Ishikawa (cell line): ENCODE results near the gene SRSF1.

Experiments used
- CEBPB ChIP-seq: IDR thresholded peaks from 2 replicates; pipeline ENCODE4 v1.6.1; 2012
- CREB1 ChIP-seq: IDR thresholded peaks from 2 replicates; pipeline ENCODE4 v1.6.1; 2012; ENCODE audit warnings: low read depth
- EGR1 ChIP-seq: IDR thresholded peaks from 2 replicates; pipeline ENCODE4 v1.6.1; 2012
- EP300 ChIP-seq: IDR thresholded peaks from 2 replicates; pipeline ENCODE4 v1.6.1; 2012; ENCODE audit warnings: borderline replicate concordance
- FOXM1 ChIP-seq: IDR thresholded peaks from 2 replicates; pipeline ENCODE4 v1.6.1; 2012; ENCODE audit warnings: low read depth, borderline replicate concordance
- MAX ChIP-seq: IDR thresholded peaks from 2 replicates; pipeline ENCODE4 v1.6.1; 2012
- NFIC ChIP-seq: IDR thresholded peaks from 2 replicates; pipeline ENCODE4 v1.6.1; 2012
- RAD21 ChIP-seq: IDR thresholded peaks from 2 replicates; pipeline ENCODE4 v1.6.1; 2012; ENCODE audit warnings: low read depth
- TAF1 ChIP-seq: IDR thresholded peaks from 2 replicates; pipeline ENCODE4 v1.6.1; 2012; ENCODE audit warnings: low read depth, mild to moderate bottlenecking
- TCF12 ChIP-seq: IDR thresholded peaks from 2 replicates; pipeline ENCODE4 v1.6.1; 2012; ENCODE audit warnings: low read depth
- TEAD4 ChIP-seq: IDR thresholded peaks from 2 replicates; pipeline ENCODE4 v1.6.1; 2012
- YY1 ChIP-seq: IDR thresholded peaks from 2 replicates; pipeline ENCODE4 v1.6.1; 2012; ENCODE audit warnings: low read depth
- ZBTB7A ChIP-seq: IDR thresholded peaks from 2 replicates; pipeline ENCODE4 v1.6.1; 2012; ENCODE audit warnings: low read depth
- TF ChIP-seq, protein P1 (sequence below): IDR thresholded peaks from 2 replicates; pipeline ENCODE4 v1.6.1; 2012; ENCODE audit warnings: low read depth, mild to moderate bottlenecking
- TF ChIP-seq, protein P2 (sequence below): IDR thresholded peaks from 2 replicates; pipeline ENCODE4 v1.6.1; 2012

Gene SRSF1

DNA sequence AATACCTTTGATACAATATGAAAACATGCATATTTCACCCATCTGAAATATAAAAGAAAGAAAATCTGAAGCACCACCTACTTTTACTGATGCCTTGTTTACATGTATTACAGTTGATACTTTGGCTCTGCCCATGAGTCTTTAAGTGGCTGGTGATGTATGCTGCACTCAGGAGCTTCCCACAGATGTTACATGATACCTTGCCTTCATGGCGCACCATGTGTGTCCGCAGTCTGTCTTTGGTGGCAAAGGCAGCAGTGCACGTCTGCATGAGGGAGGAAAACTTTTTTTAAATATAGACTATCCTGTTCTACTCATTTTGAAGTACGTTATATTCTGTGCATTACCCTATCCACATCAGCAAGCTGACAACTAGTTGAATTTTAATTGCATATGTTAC lies 26.5 kb downstream of the SRSF1 start:
- TF ChIP-seq, protein P1, sequence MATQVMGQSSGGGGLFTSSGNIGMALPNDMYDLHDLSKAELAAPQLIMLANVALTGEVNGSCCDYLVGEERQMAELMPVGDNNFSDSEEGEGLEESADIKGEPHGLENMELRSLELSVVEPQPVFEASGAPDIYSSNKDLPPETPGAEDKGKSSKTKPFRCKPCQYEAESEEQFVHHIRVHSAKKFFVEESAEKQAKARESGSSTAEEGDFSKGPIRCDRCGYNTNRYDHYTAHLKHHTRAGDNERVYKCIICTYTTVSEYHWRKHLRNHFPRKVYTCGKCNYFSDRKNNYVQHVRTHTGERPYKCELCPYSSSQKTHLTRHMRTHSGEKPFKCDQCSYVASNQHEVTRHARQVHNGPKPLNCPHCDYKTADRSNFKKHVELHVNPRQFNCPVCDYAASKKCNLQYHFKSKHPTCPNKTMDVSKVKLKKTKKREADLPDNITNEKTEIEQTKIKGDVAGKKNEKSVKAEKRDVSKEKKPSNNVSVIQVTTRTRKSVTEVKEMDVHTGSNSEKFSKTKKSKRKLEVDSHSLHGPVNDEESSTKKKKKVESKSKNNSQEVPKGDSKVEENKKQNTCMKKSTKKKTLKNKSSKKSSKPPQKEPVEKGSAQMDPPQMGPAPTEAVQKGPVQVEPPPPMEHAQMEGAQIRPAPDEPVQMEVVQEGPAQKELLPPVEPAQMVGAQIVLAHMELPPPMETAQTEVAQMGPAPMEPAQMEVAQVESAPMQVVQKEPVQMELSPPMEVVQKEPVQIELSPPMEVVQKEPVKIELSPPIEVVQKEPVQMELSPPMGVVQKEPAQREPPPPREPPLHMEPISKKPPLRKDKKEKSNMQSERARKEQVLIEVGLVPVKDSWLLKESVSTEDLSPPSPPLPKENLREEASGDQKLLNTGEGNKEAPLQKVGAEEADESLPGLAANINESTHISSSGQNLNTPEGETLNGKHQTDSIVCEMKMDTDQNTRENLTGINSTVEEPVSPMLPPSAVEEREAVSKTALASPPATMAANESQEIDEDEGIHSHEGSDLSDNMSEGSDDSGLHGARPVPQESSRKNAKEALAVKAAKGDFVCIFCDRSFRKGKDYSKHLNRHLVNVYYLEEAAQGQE = no peak
- TF ChIP-seq TAF1 (no peak), MAX (no peak)

DNA sequence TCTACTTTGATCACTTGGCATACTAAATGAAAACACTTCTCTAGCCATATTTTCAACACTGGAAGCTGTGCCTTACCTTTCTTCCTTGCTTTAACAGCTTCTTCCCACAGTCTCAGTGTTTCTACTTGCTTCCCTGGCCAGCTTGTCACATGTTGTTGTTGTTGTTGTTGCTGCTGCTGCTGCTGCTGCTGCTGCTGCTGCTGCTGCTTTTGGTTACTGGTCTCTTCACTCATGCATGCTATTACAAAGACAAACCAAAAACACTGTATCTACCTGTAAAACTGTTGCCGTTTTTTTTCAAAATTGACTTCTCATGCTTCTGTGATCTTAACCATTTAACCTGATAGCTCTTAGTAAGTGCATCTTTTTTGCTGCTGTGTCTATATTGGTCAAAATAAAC lies 28.0 kb downstream of the SRSF1 start:
- TF ChIP-seq, protein P1 = no peak
- no peak for TF ChIP-seq TEAD4
- no peak for TF ChIP-seq FOXM1
- no peak for TF ChIP-seq ZBTB7A
- no peak for TF ChIP-seq EGR1
- no peak for TF ChIP-seq CEBPB
- no peak for TF ChIP-seq EP300
- no peak for TF ChIP-seq TAF1
- no peak for TF ChIP-seq CREB1
- TF ChIP-seq NFIC = no peak
- TF ChIP-seq, protein P2, sequence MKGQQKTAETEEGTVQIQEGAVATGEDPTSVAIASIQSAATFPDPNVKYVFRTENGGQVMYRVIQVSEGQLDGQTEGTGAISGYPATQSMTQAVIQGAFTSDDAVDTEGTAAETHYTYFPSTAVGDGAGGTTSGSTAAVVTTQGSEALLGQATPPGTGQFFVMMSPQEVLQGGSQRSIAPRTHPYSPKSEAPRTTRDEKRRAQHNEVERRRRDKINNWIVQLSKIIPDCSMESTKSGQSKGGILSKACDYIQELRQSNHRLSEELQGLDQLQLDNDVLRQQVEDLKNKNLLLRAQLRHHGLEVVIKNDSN = no peak
- TF ChIP-seq RAD21 = no peak
- TF ChIP-seq YY1 = no peak
- no peak for TF ChIP-seq TCF12
- no peak for TF ChIP-seq MAX

DNA sequence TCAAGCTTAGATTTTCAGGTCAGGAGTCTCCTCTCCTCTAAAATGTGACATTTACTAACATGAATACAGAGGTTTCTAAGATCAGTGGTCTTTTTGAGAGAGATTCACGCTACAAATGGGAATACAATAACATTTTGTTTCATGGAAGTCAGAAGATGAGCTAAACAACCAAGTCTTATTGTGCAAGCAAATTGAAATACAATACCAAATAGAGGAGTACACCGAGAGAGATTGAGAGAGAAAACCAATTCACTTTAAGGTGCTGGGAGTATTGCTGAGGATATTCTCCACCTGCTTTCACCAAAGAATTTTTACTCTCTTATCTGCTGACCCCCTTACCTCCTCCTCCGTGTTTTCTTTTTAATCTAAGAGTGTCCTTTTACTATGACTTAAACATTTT lies 30.5 kb downstream of the SRSF1 start:
- no peak for TF ChIP-seq EGR1
- TF ChIP-seq FOXM1 = no peak
- TF ChIP-seq CEBPB = no peak
- TF ChIP-seq EP300 = no peak
- no peak for TF ChIP-seq RAD21
- TF ChIP-seq CREB1 = no peak

- TF ChIP-seq, protein P2 = no peak
- no peak for TF ChIP-seq CEBPB
- no peak for TF ChIP-seq EGR1
- TF ChIP-seq, protein P1 = no peak
- TF ChIP-seq TEAD4 = no peak
- no peak for TF ChIP-seq EP300
- no peak for TF ChIP-seq CREB1
- TF ChIP-seq NFIC = no peak
- TF ChIP-seq MAX = no peak
- no peak for TF ChIP-seq TAF1
- no peak for TF ChIP-seq TCF12
These were observed 32.0 kb downstream of the SRSF1 start for GRCh38 chr17:57975044-57975443.

- no peak for TF ChIP-seq TAF1
- TF ChIP-seq TEAD4 = no peak
These were observed 34.9 kb downstream of the SRSF1 start for GRCh38 chr17:57972151-57972550.

GRCh38 chr17:57971572-57971971 lies 35.5 kb downstream of the SRSF1 start:
- TF ChIP-seq TEAD4 (no peak), CEBPB (no peak), YY1 (no peak)
